HG03571 (cell line): ENCODE measurements around the gene KCNC4.

Experiments used
- ATAC-seq: cut with Tn5 transposase; IDR thresholded peaks from one replicate; pipeline ENCODE4 v1.9.1; 2021; ENCODE audit not compliant: unreplicated experiment

The KCNC4 gene

GRCh38 chr1:110211496-110212168 is 1.5 kb downstream of the KCNC4 start:
- no peak for ATAC-seq

DNA sequence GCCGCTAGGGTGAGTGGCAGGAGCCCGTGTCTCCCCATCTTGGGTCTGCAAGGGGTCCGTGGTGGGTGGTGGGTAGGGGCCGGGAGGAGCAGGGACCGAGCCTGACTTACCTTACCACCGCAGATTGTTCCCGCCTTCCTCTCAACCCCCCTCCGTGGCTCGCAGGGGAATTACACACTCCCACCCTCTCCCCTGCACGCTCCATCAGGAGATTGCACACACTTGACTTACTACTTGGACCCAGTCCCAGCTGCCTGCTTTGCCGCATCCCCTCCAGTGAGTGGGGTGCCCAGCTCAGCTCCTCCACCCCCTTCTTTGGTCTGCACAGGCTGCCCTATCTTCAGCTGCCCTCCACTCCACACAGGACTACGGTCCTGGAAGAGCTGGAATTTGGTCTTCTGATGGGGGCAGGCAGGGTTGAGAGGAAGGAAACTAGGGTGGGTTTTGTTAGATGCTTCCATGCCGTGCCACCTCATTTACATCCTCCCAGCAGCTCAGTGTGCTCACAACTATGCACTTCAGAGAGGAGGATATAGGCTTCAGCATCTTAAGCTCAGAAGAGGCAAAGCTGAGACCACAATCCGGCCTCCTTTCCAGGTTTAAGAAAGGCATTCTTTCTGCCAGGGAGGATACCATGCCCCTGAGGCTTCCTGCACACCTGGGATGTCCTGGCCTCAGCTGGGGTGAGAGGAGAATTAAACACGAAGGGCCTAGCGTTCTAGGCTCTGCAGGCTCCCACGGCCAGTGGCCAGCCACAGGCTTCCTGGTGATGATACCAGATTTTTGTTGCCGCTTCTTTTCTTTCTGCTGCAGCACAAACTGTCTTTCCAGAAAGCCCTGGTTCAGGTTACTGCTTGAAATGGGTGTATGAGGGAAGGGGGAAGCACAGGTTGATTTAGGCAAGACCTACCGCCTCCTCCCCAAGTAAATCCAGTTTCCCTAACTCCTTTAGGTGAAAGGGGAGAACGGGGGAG is 2.3 kb downstream of the KCNC4 start:
- no peak for ATAC-seq

- ATAC-seq: no peak
Observed at GRCh38 chr1:110213143-110213540, 3.0 kb downstream of the KCNC4 start.

GRCh38 chr1:110214454-110215404 is 4.6 kb downstream of the KCNC4 start:
- ATAC-seq: no peak

DNA sequence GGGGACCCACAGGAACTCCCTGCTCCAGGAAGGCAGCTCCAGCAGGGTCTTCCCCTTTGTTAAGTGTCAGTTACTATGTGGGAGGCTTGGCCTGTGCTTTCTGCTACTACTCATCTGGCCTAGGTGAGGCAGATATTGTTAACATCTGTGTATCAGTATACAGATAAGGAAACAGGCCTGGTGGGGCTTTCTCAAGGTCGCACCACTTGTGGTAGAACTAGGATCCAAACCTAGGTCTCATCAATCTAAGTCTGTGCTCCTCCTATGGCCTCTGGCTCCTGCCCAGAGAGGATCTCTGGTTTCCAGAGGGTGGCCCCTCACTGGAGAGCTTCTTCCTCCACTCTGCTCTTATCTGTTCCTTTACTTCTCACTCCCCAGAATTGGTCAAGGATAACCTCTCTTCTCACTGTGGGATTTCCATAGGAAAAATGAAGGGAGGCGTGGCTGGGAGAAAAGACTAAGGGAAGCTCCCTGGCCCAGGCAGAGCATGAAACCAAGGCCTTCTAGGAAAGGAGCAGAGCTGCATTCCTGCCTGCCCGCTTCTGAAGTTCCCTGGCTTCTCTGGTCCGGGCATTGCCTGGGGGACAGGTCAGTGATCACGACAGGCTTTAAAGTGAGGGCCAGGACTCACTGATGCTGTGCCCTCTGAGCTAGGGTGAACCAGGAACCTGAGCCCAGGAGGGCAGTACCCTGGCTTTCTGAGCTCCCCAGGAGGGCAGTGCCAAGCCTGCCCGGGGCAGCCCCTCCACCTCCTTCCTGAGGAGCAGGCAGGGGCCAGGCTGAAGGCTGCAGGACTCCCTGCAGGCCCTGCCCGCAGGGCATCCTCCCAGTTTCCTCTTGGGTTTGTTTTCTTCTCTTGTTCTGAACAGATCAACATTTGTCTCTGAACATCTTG is 5.8 kb downstream of the KCNC4 start:
- no peak for ATAC-seq

GRCh38 chr1:110216844-110217444 is 6.8 kb downstream of the KCNC4 start:
- ATAC-seq: no peak

GRCh38 chr1:110218137-110218536 is 8.0 kb downstream of the KCNC4 start:
- ATAC-seq: no peak

GRCh38 chr1:110218739-110219138 is 8.6 kb downstream of the KCNC4 start:
- ATAC-seq: no peak

DNA sequence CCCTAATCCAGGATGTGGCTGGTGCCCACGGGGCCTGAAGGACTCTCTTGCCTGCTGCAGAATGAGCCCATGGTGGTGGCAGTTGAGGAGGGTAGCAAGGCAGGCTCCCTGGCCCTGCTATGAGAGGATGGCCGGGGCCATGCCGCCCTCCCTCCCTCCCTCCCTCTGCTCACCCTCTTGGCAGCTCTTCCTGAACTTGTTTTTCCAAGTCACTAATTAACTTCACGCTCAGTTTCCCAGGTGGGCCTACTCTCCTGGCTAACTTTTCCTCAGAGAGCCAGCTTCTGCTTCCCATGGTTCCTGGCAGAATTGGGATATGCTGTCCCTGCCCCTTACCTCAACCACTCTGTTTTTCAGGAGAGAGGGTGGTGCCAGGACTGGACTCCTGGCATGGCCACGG is 10.2 kb downstream of the KCNC4 start:
- ATAC-seq: no peak

DNA sequence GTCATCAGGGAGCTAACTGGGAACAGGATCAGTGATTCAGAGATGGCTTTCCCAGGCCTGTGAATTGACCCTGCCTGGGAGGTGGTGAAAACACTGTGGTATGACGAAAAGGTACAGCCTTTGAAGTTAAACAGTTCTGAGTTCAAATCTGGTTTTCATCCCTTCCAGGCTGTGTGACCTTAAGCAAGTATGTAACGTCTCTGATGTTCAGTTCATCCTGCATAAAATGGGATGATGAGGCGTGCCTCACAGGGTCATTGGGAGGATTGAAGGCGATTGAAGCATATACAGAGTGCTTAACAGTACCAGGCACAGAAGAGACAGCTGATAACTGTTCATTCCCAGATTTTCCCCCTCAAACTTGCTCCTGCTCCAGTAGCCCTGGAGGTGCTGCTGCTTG is 11.0 kb downstream of the KCNC4 start:
- no peak for ATAC-seq

- no peak for ATAC-seq
Observed at GRCh38 chr1:110223127-110223526, 13.0 kb downstream of the KCNC4 start.

DNA sequence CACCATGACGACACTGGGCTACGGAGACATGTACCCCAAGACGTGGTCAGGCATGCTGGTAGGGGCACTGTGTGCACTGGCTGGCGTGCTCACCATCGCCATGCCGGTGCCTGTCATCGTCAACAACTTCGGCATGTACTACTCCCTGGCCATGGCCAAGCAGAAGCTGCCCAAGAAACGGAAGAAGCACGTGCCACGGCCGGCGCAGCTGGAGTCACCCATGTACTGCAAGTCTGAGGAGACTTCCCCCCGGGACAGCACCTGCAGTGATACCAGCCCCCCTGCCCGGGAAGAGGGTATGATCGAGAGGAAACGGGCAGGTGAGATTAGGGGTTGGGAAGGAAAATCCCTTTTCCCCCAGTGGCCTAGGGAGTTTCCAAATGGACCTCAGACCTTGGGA is 13.5 kb downstream of the KCNC4 start:
- no peak for ATAC-seq

DNA sequence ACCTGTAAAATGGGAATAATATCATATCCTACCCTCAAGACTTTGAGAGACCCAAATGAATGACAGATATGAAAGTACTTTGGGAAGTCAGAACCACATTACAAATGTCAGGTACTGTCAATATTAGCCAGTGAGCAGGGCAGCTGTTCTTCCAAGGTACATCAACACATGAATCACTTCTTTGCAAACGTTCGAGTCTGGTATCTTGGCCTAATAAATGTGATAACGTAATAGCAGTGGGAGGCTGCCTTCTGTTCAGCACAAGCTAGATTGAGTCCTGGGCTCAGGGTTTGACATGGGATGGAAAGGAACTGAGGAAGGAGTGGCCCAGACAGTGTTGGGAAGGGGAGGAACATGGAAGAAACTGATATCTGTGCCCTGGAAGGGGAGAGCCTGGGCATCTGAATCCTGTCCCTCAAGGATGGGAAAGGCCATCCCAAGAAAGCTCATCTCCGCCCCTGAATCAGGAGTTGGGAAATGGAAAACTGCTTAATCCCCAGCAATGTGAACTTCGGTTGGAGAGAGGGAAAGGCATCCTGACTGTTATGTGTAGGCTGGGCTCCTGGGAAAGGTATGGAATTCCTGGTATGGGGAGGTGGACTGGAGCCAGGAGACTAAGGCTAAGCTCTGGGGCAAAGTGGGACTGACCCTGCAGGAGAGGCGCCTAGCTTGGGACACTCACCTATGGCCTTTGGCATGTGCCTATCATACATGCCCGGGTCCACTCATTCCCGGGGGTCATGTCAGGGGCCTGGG is 14.3 kb downstream of the KCNC4 start:
- ATAC-seq: no peak

- ATAC-seq: no peak
Observed at GRCh38 chr1:110225212-110225611, 15.1 kb downstream of the KCNC4 start.

DNA sequence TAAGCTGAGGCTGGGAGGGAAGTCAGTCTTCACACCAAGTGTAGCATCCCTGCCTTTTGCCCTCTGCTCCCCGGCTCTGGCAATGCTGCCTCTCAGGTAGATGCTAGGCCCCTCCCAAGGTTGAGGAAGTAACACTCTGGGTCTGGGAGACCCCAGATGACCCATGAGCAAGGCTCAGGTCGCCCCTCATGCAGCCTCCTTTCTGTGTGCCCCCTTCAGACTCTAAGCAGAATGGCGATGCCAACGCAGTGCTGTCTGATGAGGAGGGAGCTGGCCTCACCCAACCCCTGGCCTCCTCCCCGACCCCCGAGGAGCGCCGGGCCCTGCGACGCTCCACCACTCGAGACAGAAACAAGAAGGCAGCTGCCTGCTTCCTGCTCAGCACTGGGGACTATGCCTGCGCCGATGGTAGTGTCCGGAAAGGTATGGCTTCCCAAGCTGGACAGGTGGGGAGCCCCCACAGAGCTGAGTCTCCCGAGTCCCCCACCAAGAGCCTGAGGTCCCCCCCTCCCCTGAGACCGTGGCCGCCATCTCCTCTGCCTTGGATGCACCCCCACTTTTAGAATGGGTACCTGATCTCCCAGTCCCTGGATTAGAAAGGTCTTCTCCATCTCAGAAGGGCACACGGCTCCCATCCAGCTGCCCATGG is 15.8 kb downstream of the KCNC4 start:
- ATAC-seq: no peak

DNA sequence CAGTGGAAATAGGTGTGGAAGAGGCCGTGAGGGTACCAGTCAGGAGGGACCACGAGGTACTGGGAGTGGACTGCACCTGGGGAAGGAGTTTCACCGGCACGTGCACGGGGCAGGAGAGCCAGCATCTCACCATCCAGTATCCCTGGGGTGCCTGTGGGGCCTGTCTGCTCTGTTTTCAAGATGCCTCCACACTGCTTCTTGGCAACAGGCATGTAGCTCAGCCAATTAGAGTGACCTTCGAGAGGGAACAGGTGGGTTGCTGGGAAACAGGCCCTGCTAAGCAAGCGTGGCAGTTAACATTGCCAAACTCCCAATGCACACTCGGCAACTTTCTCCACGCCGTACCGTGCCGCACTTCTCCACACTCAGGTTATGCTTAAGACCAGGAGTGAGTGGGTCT is 17.7 kb downstream of the KCNC4 start:
- no peak for ATAC-seq

- no peak for ATAC-seq
Observed at GRCh38 chr1:110228381-110228780, 18.3 kb downstream of the KCNC4 start.

DNA sequence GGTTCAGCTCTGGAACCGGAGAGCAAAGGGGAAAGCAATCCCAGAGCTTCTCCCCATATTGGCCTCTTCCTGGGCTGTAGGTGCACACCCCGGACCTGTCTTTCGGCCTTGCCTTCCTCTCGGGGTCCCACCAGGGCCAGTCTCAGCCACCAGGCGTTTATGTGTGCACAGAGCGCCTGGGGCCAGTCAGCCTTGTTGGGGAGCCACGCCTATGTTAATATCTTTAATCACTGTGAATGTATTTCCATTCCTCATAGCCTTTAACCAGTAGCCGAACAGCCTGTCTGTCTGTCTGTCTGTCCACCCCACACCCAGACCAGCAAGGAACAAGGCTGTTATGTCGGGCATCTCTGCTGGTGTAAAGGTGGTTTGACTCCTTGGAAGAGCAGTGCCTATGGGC is 18.8 kb downstream of the KCNC4 start:
- ATAC-seq: no peak
